Liver (tissue), 3 donors: ENCODE measurements around the gene MIXL1.

Source experiments
- FOXA2 ChIP-seq: IDR thresholded peaks from 2 replicates; pipeline ENCODE4 v1.6.1; 2016; ENCODE audit warnings: antibody characterized with exemption
- HNF4A ChIP-seq, 2 donors: conservative IDR thresholded peaks; 2 replicates each; pipeline ENCODE4 v1.6.1; 2016; ENCODE audit warnings: antibody characterized with exemption in 2 of 2, mild to moderate bottlenecking in 2 of 2
- HNF4G ChIP-seq: IDR thresholded peaks from 2 replicates; pipeline ENCODE4 v1.6.1; 2016; ENCODE audit warnings: antibody characterized with exemption
- JUND ChIP-seq, 2 donors: IDR thresholded peaks; 2 replicates each; pipeline ENCODE4 v1.6.1; 2016; ENCODE audit warnings: antibody characterized with exemption in 2 of 2
- RAD21 ChIP-seq, 2 donors: IDR thresholded peaks; 2 replicates each; pipeline ENCODE4 v1.6.1; 2016; ENCODE audit warnings: antibody characterized with exemption in 2 of 2, mild to moderate bottlenecking in 2 of 2
- SP1 ChIP-seq: IDR thresholded peaks from 2 replicates; pipeline ENCODE4 v1.6.1; 2018; ENCODE audit warnings: antibody characterized with exemption, mild to moderate bottlenecking
- YY1 ChIP-seq: IDR thresholded peaks from 2 replicates; pipeline ENCODE4 v1.6.1; 2016; ENCODE audit warnings: antibody characterized with exemption, mild to moderate bottlenecking
- TF ChIP-seq, protein P1 (sequence below): fragments of 150-350 bp; IDR thresholded peaks from 2 replicates; pipeline ENCODE4 v1.5.1; 2017; ENCODE audit warnings: improper control_type of control experiment, low read depth, low read length; ENCODE audit not compliant: missing input control
- TF ChIP-seq, protein P2 (sequence below): IDR thresholded peaks from 2 replicates; pipeline ENCODE4 v1.6.1; 2016; ENCODE audit warnings: antibody characterized with exemption, mild to moderate bottlenecking
- TF ChIP-seq, protein P3 (sequence below): IDR thresholded peaks from 2 replicates; pipeline ENCODE4 v1.6.1; 2016; ENCODE audit warnings: antibody characterized with exemption
- donor health status: healthy.
- donor health status: healthy.

DNA sequence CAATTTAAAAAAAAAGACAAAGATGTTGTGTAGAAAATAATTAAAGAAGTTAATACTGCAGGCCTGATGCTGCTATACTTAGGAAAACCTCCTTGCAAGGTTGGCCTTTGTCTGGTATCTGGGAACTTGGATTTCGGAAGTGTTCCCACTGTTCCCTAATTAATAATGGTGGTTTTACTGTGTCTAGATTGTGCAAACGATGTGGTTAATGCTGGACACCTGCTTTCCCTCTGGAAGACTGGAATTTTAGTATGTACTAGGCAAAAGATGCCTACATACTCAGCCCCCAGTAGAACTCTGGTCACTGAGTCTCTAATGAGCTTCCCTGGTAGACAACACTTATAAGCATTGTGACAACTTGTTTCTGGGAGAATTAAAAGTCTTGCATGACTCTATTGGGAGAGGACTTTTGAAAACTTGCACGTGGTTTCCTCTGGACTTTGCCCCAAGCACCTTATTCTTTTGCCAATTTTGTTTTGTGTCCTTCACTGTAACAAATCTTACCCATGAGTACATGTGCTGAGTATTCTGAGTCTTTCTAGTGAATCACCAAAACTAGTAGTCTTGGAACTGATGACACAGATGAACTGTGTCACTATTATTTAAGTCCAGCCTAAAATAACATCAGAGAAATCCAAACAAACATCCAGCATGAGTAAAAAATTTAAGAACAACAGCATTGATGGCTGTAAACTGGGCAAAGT is 45.1 kb downstream of the MIXL1 start:
- TF ChIP-seq, protein P1, sequence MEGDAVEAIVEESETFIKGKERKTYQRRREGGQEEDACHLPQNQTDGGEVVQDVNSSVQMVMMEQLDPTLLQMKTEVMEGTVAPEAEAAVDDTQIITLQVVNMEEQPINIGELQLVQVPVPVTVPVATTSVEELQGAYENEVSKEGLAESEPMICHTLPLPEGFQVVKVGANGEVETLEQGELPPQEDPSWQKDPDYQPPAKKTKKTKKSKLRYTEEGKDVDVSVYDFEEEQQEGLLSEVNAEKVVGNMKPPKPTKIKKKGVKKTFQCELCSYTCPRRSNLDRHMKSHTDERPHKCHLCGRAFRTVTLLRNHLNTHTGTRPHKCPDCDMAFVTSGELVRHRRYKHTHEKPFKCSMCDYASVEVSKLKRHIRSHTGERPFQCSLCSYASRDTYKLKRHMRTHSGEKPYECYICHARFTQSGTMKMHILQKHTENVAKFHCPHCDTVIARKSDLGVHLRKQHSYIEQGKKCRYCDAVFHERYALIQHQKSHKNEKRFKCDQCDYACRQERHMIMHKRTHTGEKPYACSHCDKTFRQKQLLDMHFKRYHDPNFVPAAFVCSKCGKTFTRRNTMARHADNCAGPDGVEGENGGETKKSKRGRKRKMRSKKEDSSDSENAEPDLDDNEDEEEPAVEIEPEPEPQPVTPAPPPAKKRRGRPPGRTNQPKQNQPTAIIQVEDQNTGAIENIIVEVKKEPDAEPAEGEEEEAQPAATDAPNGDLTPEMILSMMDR, result no peak
- TF ChIP-seq YY1, result no peak
- TF ChIP-seq RAD21 (IDR thresholded peaks at IDR 0.05), result no peak
- TF ChIP-seq, protein P2, sequence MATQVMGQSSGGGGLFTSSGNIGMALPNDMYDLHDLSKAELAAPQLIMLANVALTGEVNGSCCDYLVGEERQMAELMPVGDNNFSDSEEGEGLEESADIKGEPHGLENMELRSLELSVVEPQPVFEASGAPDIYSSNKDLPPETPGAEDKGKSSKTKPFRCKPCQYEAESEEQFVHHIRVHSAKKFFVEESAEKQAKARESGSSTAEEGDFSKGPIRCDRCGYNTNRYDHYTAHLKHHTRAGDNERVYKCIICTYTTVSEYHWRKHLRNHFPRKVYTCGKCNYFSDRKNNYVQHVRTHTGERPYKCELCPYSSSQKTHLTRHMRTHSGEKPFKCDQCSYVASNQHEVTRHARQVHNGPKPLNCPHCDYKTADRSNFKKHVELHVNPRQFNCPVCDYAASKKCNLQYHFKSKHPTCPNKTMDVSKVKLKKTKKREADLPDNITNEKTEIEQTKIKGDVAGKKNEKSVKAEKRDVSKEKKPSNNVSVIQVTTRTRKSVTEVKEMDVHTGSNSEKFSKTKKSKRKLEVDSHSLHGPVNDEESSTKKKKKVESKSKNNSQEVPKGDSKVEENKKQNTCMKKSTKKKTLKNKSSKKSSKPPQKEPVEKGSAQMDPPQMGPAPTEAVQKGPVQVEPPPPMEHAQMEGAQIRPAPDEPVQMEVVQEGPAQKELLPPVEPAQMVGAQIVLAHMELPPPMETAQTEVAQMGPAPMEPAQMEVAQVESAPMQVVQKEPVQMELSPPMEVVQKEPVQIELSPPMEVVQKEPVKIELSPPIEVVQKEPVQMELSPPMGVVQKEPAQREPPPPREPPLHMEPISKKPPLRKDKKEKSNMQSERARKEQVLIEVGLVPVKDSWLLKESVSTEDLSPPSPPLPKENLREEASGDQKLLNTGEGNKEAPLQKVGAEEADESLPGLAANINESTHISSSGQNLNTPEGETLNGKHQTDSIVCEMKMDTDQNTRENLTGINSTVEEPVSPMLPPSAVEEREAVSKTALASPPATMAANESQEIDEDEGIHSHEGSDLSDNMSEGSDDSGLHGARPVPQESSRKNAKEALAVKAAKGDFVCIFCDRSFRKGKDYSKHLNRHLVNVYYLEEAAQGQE, result no peak
- no peak for TF ChIP-seq HNF4G
- no peak for TF ChIP-seq JUND (IDR thresholded peaks at IDR 0.05)
- TF ChIP-seq, protein P3, sequence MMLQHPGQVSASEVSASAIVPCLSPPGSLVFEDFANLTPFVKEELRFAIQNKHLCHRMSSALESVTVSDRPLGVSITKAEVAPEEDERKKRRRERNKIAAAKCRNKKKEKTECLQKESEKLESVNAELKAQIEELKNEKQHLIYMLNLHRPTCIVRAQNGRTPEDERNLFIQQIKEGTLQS, result no peak
- no peak for TF ChIP-seq SP1
- no peak for TF ChIP-seq FOXA2
- TF ChIP-seq HNF4A (conservative IDR thresholded peaks at IDR 0.05), result peak; percentile 23 to 56
